C4-2B (cell line): ENCODE results near the gene SPECC1.

ENCODE experiments used
- CTCF ChIP-seq: fragments of 450-650 bp; conservative IDR thresholded peaks from 2 replicates; pipeline ENCODE4 v1.5.1; 2017; ENCODE audit warnings: mild to moderate bottlenecking
- ZFX ChIP-seq: fragments of 450-650 bp; IDR thresholded peaks from 2 replicates; pipeline ENCODE4 v1.6.1; 2017

GRCh38 chr17:20203761-20204263 is 194.7 kb downstream of the SPECC1 start:
- TF ChIP-seq CTCF, result no peak
- TF ChIP-seq ZFX, result no peak
